MCF 10A (cell line): ENCODE measurements around the gene RIC8B. TPM values are rescaled to one million over a fixed set of nuclear protein-coding genes. Genes with fewer than 3 reads are reported as not detected.

Experiments
- BruUV-seq: library from RNA; stranded (reverse); fragments of 400-500 nt; replicated peaks from 2 replicates; lab custom pipeline; 2021; lab: Mats Ljungman, UMichigan
- CTCF ChIA-PET: fragments of 300-600 bp; sonication (Branson Sonifier 250); formaldehyde crosslinking; extraction: SDS; loops from one replicate; lab custom pipeline; 2021; ENCODE audit warnings: antibody characterized with exemption, inconsistent platforms; lab: Yijun Ruan, JAX
- POLR2A ChIA-PET: fragments of 300-600, 350-650 bp; sonication (Branson Sonifier 250); formaldehyde crosslinking; extraction: SDS; loops from one replicate; lab custom pipeline; 2020; ENCODE audit warnings: antibody characterized with exemption, inconsistent platforms; lab: Yijun Ruan, JAX
- DNase-seq: peaks from one replicate; pipeline ENCODE4 v3.0.0-alpha.2; 2018; ENCODE audit not compliant: unreplicated experiment
- H3K27ac Mint-ChIP-seq: one replicate; pipeline ENCODE4 v1.8.0; 2022; ENCODE audit warnings: mild to moderate bottlenecking, low read depth, mixed read lengths; ENCODE audit not compliant: unreplicated experiment
- H3K27me3 Mint-ChIP-seq: one replicate; pipeline ENCODE4 v1.8.0; 2022; ENCODE audit warnings: mixed read lengths; ENCODE audit not compliant: insufficient read depth, unreplicated experiment
- H3K36me3 Mint-ChIP-seq: one replicate; pipeline ENCODE4 v1.8.0; 2022; ENCODE audit warnings: mild to moderate bottlenecking, moderate library complexity, mixed read lengths; ENCODE audit not compliant: insufficient read depth, unreplicated experiment
- H3K4me1 Mint-ChIP-seq: one replicate; pipeline ENCODE4 v1.8.0; 2022; ENCODE audit warnings: mixed read lengths; ENCODE audit not compliant: insufficient read depth, unreplicated experiment
- H3K4me3 Mint-ChIP-seq: one replicate; pipeline ENCODE4 v1.8.0; 2022; ENCODE audit warnings: mild to moderate bottlenecking, moderate library complexity, mixed read lengths; ENCODE audit not compliant: unreplicated experiment
- H3K9me3 Mint-ChIP-seq: one replicate; pipeline ENCODE4 v1.8.0; 2022; ENCODE audit warnings: mixed read lengths; ENCODE audit not compliant: unreplicated experiment
- intact Hi-C: fragments of 100-400 bp; cut with micrococcal nuclease; formaldehyde crosslinking; loops from 2 replicates; pipeline ENCODE4 v1.14.1; 2022
- total RNA-seq: library from RNA; stranded (reverse); gene quantifications from 2 replicates; pipeline ENCODE4 v1.2.3, GENCODE V29; 2022
- TF ChIP-seq, protein P1 (sequence below): fragments of 200-600 bp; IDR thresholded peaks from one replicate; pipeline ENCODE4 v1.8.0; 2022; ENCODE audit warnings: antibody characterized with exemption, mild to moderate bottlenecking; ENCODE audit not compliant: unreplicated experiment

The RIC8B gene
- total RNA-seq, 1 experiment from 2014 or later: 10.0 TPM

DNA sequence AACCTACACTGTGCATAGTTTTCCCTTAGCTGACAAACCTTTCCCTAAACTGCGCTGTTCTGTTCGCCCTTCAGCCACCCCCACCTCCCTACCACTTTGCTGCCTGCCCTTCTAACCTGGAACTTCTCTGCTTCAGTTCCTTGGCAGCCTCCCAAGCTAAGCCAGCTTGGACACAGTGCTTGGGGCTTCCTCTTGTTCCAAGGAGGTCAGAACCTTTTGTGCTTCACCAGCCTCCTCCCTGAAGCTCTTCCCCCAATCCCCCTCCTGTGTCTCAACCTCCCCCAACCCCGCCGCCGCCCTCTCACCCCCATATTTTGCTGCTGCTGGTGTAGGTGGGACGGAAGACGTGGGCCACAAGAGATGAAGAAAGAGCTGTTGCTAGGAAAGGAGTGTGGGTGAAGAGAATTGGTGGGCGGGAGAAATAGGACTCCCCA is 8.1 kb upstream of the RIC8B start:
- H3K36me3 Mint-ChIP-seq: no peaks in the 10 kb centered on the region
- no peaks in the 10 kb centered on the region for H3K9me3 Mint-ChIP-seq
- DNase-seq: peak; percentile 10
- POLR2A ChIA-PET: interaction anchor here (0.6 kb wide), 1 partner anchor 16 kb away, joined by 3 read pairs; no protein-coding TSS in a partner anchor
- no peak overlapping the region for H3K27ac Mint-ChIP-seq
- H3K27me3 Mint-ChIP-seq: peaks cover 23% of the 10 kb centered on the region
- no TSS peak for BruUV-seq
- H3K4me1 Mint-ChIP-seq: no peaks in the 10 kb centered on the region
- intact Hi-C loops: no loop called here
- CTCF ChIA-PET: interaction anchor here (0.6 to 0.9 kb wide), 3 partner anchors 10 to 411 kb away, joined by 3 to 6 read pairs (median 4); no protein-coding TSS in a partner anchor
- no peak overlapping the region for H3K4me3 Mint-ChIP-seq
- TF ChIP-seq, protein P1, sequence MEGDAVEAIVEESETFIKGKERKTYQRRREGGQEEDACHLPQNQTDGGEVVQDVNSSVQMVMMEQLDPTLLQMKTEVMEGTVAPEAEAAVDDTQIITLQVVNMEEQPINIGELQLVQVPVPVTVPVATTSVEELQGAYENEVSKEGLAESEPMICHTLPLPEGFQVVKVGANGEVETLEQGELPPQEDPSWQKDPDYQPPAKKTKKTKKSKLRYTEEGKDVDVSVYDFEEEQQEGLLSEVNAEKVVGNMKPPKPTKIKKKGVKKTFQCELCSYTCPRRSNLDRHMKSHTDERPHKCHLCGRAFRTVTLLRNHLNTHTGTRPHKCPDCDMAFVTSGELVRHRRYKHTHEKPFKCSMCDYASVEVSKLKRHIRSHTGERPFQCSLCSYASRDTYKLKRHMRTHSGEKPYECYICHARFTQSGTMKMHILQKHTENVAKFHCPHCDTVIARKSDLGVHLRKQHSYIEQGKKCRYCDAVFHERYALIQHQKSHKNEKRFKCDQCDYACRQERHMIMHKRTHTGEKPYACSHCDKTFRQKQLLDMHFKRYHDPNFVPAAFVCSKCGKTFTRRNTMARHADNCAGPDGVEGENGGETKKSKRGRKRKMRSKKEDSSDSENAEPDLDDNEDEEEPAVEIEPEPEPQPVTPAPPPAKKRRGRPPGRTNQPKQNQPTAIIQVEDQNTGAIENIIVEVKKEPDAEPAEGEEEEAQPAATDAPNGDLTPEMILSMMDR: no peak

- no TSS peak for BruUV-seq
- no peak for DNase-seq
- ChIA-PET POLR2A (no interaction called here), CTCF (interaction anchor here (0.6 kb wide), 1 partner anchor 412 kb away, joined by 4 read pairs; no protein-coding TSS in a partner anchor)
- H3K36me3 Mint-ChIP-seq: no peaks in the 10 kb centered on the region
- no peak overlapping the region for H3K27ac Mint-ChIP-seq
- H3K4me3 Mint-ChIP-seq: no peak overlapping the region
- H3K27me3 Mint-ChIP-seq: peaks cover 23% of the 10 kb centered on the region
- no peaks in the 10 kb centered on the region for H3K9me3 Mint-ChIP-seq
- TF ChIP-seq, protein P1: no peak
- intact Hi-C loops: no loop called here
- H3K4me1 Mint-ChIP-seq: no peaks in the 10 kb centered on the region
Observed at GRCh38 chr12:106767206-106767605, 7.3 kb upstream of the RIC8B start.

DNA sequence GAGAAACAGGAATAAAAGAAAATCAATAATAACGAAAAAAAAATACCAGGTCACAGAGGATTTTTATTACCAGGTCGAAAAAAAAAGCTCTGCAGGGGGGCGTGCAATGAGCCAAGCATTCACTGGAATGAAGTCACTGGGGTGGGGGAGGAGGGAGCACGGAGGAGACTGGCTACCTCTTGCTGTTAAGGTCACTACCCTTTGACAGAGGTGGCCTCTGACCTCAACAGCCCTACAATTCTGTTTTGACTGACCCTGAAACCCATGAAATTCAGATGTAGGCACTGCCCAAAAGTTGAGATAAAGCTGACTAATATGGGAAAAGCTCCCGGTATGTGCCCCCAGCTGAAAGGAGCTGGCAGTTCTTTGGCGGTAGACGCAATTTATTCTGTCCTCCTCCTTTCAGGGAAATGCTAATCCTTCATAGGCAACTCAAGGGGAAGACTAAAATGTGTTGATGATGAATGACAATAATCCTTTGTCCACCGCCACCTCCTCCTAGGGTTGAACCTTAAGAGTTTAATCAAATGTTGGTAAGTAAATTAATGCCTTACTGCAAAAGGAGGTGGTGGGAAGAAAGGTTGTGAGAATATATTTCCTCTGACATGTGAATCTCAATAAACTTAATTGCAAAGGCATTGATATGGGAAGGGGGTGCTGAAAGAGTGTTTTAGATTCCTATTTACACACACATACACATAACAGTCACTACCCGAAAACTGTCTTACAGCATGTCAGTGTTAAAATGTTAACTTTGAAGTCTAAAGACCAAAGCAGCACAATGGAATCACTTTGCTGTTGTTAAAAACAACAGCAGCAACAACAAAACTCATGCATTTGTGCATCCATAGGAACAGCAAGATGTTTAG is 6.3 kb upstream of the RIC8B start:
- no peak overlapping the region for H3K4me3 Mint-ChIP-seq
- no peaks in the 10 kb centered on the region for H3K9me3 Mint-ChIP-seq
- BruUV-seq: no TSS peak
- ChIA-PET POLR2A (interaction anchor here (0.7 kb wide), 1 partner anchor 54 kb away, joined by 4 read pairs; no protein-coding TSS in a partner anchor), CTCF (no interaction called here)
- H3K4me1 Mint-ChIP-seq: no peaks in the 10 kb centered on the region
- DNase-seq: no peak
- no peaks in the 10 kb centered on the region for H3K36me3 Mint-ChIP-seq
- TF ChIP-seq, protein P1: no peak
- H3K27ac Mint-ChIP-seq: no peak overlapping the region
- intact Hi-C loops: no loop called here
- peaks cover 23% of the 10 kb centered on the region for H3K27me3 Mint-ChIP-seq

- Mint-ChIP-seq H3K9me3 (no peaks in the 10 kb centered on the region), H3K27ac (no peak overlapping the region), H3K4me3 (no peak overlapping the region), H3K4me1 (no peaks in the 10 kb centered on the region), H3K36me3 (peaks cover 3% of the 10 kb centered on the region), H3K27me3 (peaks cover 23% of the 10 kb centered on the region)
- DNase-seq: peak; percentile 8
- ChIA-PET POLR2A (interaction anchor here (0.7 kb wide), 1 partner anchor 53 kb away, joined by 4 read pairs; no protein-coding TSS in a partner anchor), CTCF (no interaction called here)
- intact Hi-C loops: no loop called here
- TF ChIP-seq, protein P1: no peak
- BruUV-seq: no TSS peak
Observed at GRCh38 chr12:106769078-106769477, 5.4 kb upstream of the RIC8B start.
